A549 (cell line): ENCODE measurements around the gene LAMB2.

ENCODE experiments used
- CBX2 ChIP-seq: fragments of 200-600 bp; sonication (generic); IDR thresholded peaks from 2 replicates; pipeline ENCODE4 v1.6.1; 2016; ENCODE audit warnings: low read depth, mild to moderate bottlenecking, borderline replicate concordance
- CHD2 ChIP-seq: fragments of 150-350 bp; IDR thresholded peaks from 2 replicates; pipeline ENCODE4 v1.6.1; 2014; ENCODE audit warnings: low read length; ENCODE audit not compliant: partially characterized antibody
- ELK1 ChIP-seq: fragments of 150-350 bp; IDR thresholded peaks from 2 replicates; pipeline ENCODE4 v1.6.1; 2014; ENCODE audit warnings: low read depth, mild to moderate bottlenecking, low read length
- HMGXB4 ChIP-seq: fragments of 250-450 bp; sonication (Bioruptor Pico); IDR thresholded peaks from 2 replicates; pipeline ENCODE4 v1.5.0; 2021; ENCODE audit warnings: mild to moderate bottlenecking, moderate library complexity, borderline replicate concordance
- HOXA7 ChIP-seq: fragments of 250-450 bp; sonication (Bioruptor Pico); IDR thresholded peaks from 2 replicates; pipeline ENCODE4 v1.5.0; 2020; ENCODE audit warnings: mild to moderate bottlenecking, moderate library complexity
- JUN ChIP-seq, 2 experiments: fragments of >200 bp; sonication (Bioruptor Twin); formaldehyde crosslinking; IDR thresholded peaks; 2 replicates in 1 of 2; 3 replicates in 1 of 2; pipeline ENCODE4 v1.6.1; 2016 to 2017
- JUNB ChIP-seq: fragments of >200 bp; sonication (Bioruptor Twin); formaldehyde crosslinking; IDR thresholded peaks from 2 replicates; pipeline ENCODE4 v1.6.1; 2016
- MAZ ChIP-seq: fragments of 150-350 bp; IDR thresholded peaks from 2 replicates; pipeline ENCODE4 v1.6.1; 2014; ENCODE audit warnings: antibody characterized with exemption, low read depth, low read length, borderline replicate concordance
- REST ChIP-seq: fragments of 200-600 bp; sonication (generic); IDR thresholded peaks from 2 replicates; pipeline ENCODE4 v1.6.1; 2016; ENCODE audit warnings: antibody characterized with exemption, mild to moderate bottlenecking, moderate library complexity
- RFX5 ChIP-seq: fragments of 450-650 bp; IDR thresholded peaks from 2 replicates; pipeline ENCODE4 v1.7.1; 2014; ENCODE audit warnings: antibody characterized with exemption, mild to moderate bottlenecking, moderate library complexity
- ZFP36 ChIP-seq: fragments of 450-650 bp; IDR thresholded peaks from 2 replicates; pipeline ENCODE4 v1.6.1; 2014; ENCODE audit warnings: borderline replicate concordance; ENCODE audit not compliant: partially characterized antibody
- ZSCAN20 ChIP-seq: fragments of 250-450 bp; sonication (Bioruptor Pico); IDR thresholded peaks from 2 replicates; pipeline ENCODE4 v1.8.0; 2022; ENCODE audit warnings: mild to moderate bottlenecking, moderate library complexity
- TF ChIP-seq, protein P1 (sequence below): fragments of >200 bp; sonication (Bioruptor Twin); formaldehyde crosslinking; IDR thresholded peaks from 3 replicates; pipeline ENCODE4 v1.5.1; 2016

DNA sequence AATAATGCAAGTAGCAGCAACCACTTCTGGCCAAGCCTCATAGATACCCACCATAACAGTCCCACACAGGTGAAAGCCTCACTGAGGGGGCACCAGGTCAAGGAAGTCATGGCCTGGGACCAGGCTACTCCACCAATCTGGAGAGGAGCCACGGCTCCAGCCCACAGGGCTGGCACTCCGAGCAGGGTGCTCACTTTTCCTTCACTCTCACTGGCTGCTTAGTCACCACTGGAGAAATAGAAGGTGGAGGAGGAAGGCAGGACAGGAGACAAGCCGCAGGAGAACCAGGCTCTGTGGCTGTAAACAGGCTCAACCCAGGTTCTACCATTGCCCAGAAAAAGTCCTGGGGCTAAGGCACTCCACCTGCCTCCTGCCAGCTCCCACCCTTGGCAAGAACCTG lies 13.4 kb downstream of the LAMB2 start:
- no peak for TF ChIP-seq ZSCAN20 (CRISPR knock-in tag)
- no peak for TF ChIP-seq JUN (IDR thresholded peaks at IDR 0.05)
- TF ChIP-seq CBX2 = no peak
- TF ChIP-seq REST = no peak
- TF ChIP-seq, protein P1, sequence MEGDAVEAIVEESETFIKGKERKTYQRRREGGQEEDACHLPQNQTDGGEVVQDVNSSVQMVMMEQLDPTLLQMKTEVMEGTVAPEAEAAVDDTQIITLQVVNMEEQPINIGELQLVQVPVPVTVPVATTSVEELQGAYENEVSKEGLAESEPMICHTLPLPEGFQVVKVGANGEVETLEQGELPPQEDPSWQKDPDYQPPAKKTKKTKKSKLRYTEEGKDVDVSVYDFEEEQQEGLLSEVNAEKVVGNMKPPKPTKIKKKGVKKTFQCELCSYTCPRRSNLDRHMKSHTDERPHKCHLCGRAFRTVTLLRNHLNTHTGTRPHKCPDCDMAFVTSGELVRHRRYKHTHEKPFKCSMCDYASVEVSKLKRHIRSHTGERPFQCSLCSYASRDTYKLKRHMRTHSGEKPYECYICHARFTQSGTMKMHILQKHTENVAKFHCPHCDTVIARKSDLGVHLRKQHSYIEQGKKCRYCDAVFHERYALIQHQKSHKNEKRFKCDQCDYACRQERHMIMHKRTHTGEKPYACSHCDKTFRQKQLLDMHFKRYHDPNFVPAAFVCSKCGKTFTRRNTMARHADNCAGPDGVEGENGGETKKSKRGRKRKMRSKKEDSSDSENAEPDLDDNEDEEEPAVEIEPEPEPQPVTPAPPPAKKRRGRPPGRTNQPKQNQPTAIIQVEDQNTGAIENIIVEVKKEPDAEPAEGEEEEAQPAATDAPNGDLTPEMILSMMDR = no peak
- TF ChIP-seq CHD2 = no peak
- no peak for TF ChIP-seq HOXA7 (CRISPR knock-in tag)
- no peak for TF ChIP-seq RFX5
- no peak for TF ChIP-seq JUNB
- no peak for TF ChIP-seq ZFP36
- no peak for TF ChIP-seq MAZ
- TF ChIP-seq ELK1 = no peak
- no peak for TF ChIP-seq HMGXB4 (CRISPR knock-in tag)
